T-helper 17 cell (primary cell): ENCODE measurements around the gene MPZL1. TPM values are rescaled to one million over a fixed set of nuclear protein-coding genes. Genes with fewer than 3 reads are reported as not detected.

ENCODE experiments used
- ATAC-seq: fragments of 150-1000 bp; cut with Tn5 transposase; 2 replicates; pipeline ENCODE4 v1.10.0; 2021; ENCODE audit warnings: mild to moderate bottlenecking, moderate library complexity
- DNase-seq, 3 donors: peaks; one replicate each; pipeline versions ENCODE4 v3.0.0 to v3.0.0-alpha.2; 2020 to 2021
- H3K9me3 ChIP-seq: one replicate; pipeline ENCODE4 v1.7.0; 2013; ENCODE audit warnings: low read length, mild to moderate bottlenecking; ENCODE audit not compliant: control insufficient read depth, poor library complexity, severe bottlenecking
- H3K27ac Mint-ChIP-seq: one replicate; pipeline ENCODE4 v1.8.0; 2022; ENCODE audit warnings: mild to moderate bottlenecking, moderate library complexity, mixed read lengths
- H3K27me3 Mint-ChIP-seq: one replicate; pipeline ENCODE4 v1.8.0; 2022; ENCODE audit warnings: mixed read lengths
- H3K36me3 Mint-ChIP-seq: one replicate; pipeline ENCODE4 v1.8.0; 2022; ENCODE audit warnings: low read depth, mixed read lengths
- H3K4me1 Mint-ChIP-seq: one replicate; pipeline ENCODE4 v1.8.0; 2022; ENCODE audit warnings: mild to moderate bottlenecking, mixed read lengths
- H3K4me3 Mint-ChIP-seq: one replicate; pipeline ENCODE4 v1.8.0; 2022; ENCODE audit warnings: mild to moderate bottlenecking, moderate library complexity, mixed read lengths
- total RNA-seq, 4 donors: library from RNA in 2 of 4; stranded (reverse) in 2 of 4; gene quantifications; one replicate each; pipeline ENCODE4 v1.2.3 and lab custom pipeline; 2022 to 2026

The MPZL1 gene
- total RNA-seq, 2 donors from 2014 or later = 3.0 to 4.2 TPM

- DNase-seq (no peak), ATAC-seq (no peak)
- H3K27me3 Mint-ChIP-seq = no peaks in the 10 kb centered on the region
- peaks cover 21% of the 10 kb centered on the region for H3K4me1 Mint-ChIP-seq
- no peaks in the 10 kb centered on the region for H3K9me3 ChIP-seq
- H3K4me3 Mint-ChIP-seq = no peak overlapping the region
- H3K27ac Mint-ChIP-seq = peak overlapping the region; percentile 85
- peaks cover 6% of the 10 kb centered on the region for H3K36me3 Mint-ChIP-seq
These were observed 37.9 kb upstream of the MPZL1 start for GRCh38 chr1:167683641-167684502.

GRCh38 chr1:167685844-167686243 lies 35.9 kb upstream of the MPZL1 start:
- peak overlapping the region; percentile 49 for H3K27ac Mint-ChIP-seq
- ATAC-seq (no peak), DNase-seq (no peak)
- no peak overlapping the region for H3K4me3 Mint-ChIP-seq
- peaks cover 6% of the 10 kb centered on the region for H3K36me3 Mint-ChIP-seq
- H3K9me3 ChIP-seq = no peaks in the 10 kb centered on the region
- H3K27me3 Mint-ChIP-seq = no peaks in the 10 kb centered on the region
- peaks cover 19% of the 10 kb centered on the region for H3K4me1 Mint-ChIP-seq

DNA sequence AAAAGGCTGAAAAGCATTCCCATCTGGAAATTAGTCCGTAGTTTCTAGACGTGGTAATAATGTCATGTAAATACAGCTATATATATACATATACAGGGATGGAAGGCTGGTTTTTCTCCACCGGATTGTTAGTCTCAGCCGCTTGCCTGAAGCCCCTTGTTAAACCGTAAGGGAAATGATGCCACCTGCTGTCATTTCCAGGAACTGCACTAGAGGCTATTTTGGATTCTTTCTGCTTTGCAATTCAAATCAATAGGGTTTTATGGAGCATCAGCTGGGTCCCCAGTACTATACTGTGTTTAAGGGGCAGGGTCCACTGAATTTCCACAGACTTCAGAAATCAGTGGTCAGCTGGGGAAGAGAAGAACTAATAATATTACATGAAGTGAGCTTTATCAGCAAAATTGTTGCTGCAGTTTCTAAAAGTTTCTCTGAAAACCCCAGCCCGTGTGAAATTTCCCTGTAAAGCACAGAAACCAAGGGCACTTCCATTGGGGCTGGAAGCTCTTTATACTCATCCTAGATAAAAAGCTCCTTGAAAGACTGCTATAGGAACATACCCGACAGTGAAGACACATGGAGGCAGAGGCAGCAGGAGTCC lies 33.8 kb upstream of the MPZL1 start:
- no peaks in the 10 kb centered on the region for H3K27me3 Mint-ChIP-seq
- peak; percentile 80 for ATAC-seq
- DNase-seq = peak; percentile 44 to 74 (median 50)
- no peaks in the 10 kb centered on the region for H3K9me3 ChIP-seq
- H3K4me1 Mint-ChIP-seq = peaks cover 21% of the 10 kb centered on the region
- H3K36me3 Mint-ChIP-seq = peaks cover 6% of the 10 kb centered on the region
- no peak overlapping the region for H3K27ac Mint-ChIP-seq
- no peak overlapping the region for H3K4me3 Mint-ChIP-seq

- Mint-ChIP-seq H3K4me3 (no peak overlapping the region), H3K36me3 (peaks cover 5% of the 10 kb centered on the region), H3K27me3 (no peaks in the 10 kb centered on the region), H3K4me1 (peaks cover 20% of the 10 kb centered on the region), H3K27ac (peak overlapping the region; percentile 49)
- DNase-seq (no peak), ATAC-seq (no peak)
- H3K9me3 ChIP-seq = no peaks in the 10 kb centered on the region
These were observed 32.2 kb upstream of the MPZL1 start for GRCh38 chr1:167689567-167689920.

- no peaks in the 10 kb centered on the region for H3K27me3 Mint-ChIP-seq
- H3K4me3 Mint-ChIP-seq = no peak overlapping the region
- no peak for ATAC-seq
- H3K36me3 Mint-ChIP-seq = peaks cover 7% of the 10 kb centered on the region
- no peaks in the 10 kb centered on the region for H3K9me3 ChIP-seq
- peak overlapping the region; percentile 49 for H3K27ac Mint-ChIP-seq
- peaks cover 19% of the 10 kb centered on the region for H3K4me1 Mint-ChIP-seq
- no peak for DNase-seq
These were observed 31.7 kb upstream of the MPZL1 start for GRCh38 chr1:167690053-167690452.

- H3K9me3 ChIP-seq = no peaks in the 10 kb centered on the region
- Mint-ChIP-seq H3K4me1 (peaks cover 14% of the 10 kb centered on the region), H3K4me3 (no peak overlapping the region), H3K27ac (no peak overlapping the region), H3K36me3 (peaks cover 12% of the 10 kb centered on the region), H3K27me3 (no peaks in the 10 kb centered on the region)
- no peak for ATAC-seq
- no peak for DNase-seq
These were observed 28.2 kb upstream of the MPZL1 start for GRCh38 chr1:167693425-167694045.

GRCh38 chr1:167694691-167695090 lies 27.1 kb upstream of the MPZL1 start:
- H3K9me3 ChIP-seq = no peaks in the 10 kb centered on the region
- Mint-ChIP-seq H3K36me3 (peaks cover 17% of the 10 kb centered on the region), H3K27me3 (no peaks in the 10 kb centered on the region), H3K4me1 (peaks cover 21% of the 10 kb centered on the region), H3K4me3 (no peak overlapping the region), H3K27ac (peak overlapping the region; percentile 51)
- DNase-seq (no peak), ATAC-seq (no peak)

GRCh38 chr1:167695147-167695546 lies 26.6 kb upstream of the MPZL1 start:
- H3K9me3 ChIP-seq = no peaks in the 10 kb centered on the region
- ATAC-seq = no peak
- no peaks in the 10 kb centered on the region for H3K27me3 Mint-ChIP-seq
- no peak for DNase-seq
- H3K27ac Mint-ChIP-seq = peak overlapping the region; percentile 51
- no peak overlapping the region for H3K4me3 Mint-ChIP-seq
- peaks cover 24% of the 10 kb centered on the region for H3K4me1 Mint-ChIP-seq
- peaks cover 20% of the 10 kb centered on the region for H3K36me3 Mint-ChIP-seq

GRCh38 chr1:167695756-167696561 lies 25.8 kb upstream of the MPZL1 start:
- no peaks in the 10 kb centered on the region for H3K27me3 Mint-ChIP-seq
- DNase-seq = no peak
- H3K4me1 Mint-ChIP-seq = peaks cover 24% of the 10 kb centered on the region
- no peak for ATAC-seq
- H3K9me3 ChIP-seq = no peaks in the 10 kb centered on the region
- H3K4me3 Mint-ChIP-seq = no peak overlapping the region
- peaks cover 20% of the 10 kb centered on the region for H3K36me3 Mint-ChIP-seq
- no peak overlapping the region for H3K27ac Mint-ChIP-seq

- Mint-ChIP-seq H3K36me3 (peaks cover 20% of the 10 kb centered on the region), H3K27me3 (no peaks in the 10 kb centered on the region), H3K4me3 (no peak overlapping the region), H3K27ac (no peak overlapping the region), H3K4me1 (peaks cover 23% of the 10 kb centered on the region)
- DNase-seq = no peak
- no peak for ATAC-seq
- H3K9me3 ChIP-seq = no peaks in the 10 kb centered on the region
These were observed 24.1 kb upstream of the MPZL1 start for GRCh38 chr1:167697667-167698141.

DNA sequence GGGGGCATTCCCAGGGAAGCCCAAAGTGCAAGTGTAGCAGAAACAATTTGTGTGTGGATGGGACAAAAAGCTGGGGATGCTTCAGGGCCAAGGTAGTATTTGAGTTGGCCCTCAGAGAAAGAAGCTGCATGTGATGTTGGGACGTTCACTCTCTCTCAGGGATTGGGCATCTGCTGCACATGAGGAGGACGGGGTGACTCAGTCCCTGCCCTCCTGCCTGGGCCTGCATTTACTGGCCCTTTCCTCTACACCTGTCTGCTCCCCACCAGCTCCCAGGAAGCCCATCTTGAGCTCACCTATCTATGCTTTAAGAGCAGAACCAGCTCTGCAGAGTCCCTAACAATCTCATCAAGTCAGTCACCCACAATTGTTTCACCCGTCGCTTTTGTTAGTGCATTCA lies 23.5 kb upstream of the MPZL1 start:
- Mint-ChIP-seq H3K27ac (no peak overlapping the region), H3K4me1 (peaks cover 25% of the 10 kb centered on the region), H3K27me3 (no peaks in the 10 kb centered on the region), H3K4me3 (no peak overlapping the region), H3K36me3 (peaks cover 25% of the 10 kb centered on the region)
- ATAC-seq (no peak), DNase-seq (no peak)
- no peaks in the 10 kb centered on the region for H3K9me3 ChIP-seq

DNA sequence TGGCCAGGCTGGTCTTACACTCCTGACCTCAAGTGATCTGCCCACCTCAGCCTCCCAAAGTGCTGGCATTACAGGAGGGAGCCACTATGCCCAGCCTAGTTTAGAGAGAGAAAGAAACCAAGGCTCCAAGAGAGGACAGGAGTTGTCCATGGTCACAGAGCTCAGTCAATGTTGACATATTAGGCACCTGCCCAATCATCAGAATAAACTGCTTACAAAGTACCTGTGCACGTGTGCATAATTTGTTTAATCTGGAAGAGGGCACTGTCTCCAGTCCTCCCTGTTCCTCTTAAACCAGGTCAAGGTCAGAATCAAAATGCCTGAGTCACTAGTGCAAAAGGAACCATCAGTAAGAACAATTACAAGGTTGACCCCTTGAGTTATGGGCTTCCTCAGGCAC lies 20.3 kb upstream of the MPZL1 start:
- H3K36me3 Mint-ChIP-seq = peaks cover 24% of the 10 kb centered on the region
- no peaks in the 10 kb centered on the region for H3K9me3 ChIP-seq
- no peaks in the 10 kb centered on the region for H3K27me3 Mint-ChIP-seq
- H3K4me1 Mint-ChIP-seq = peaks cover 38% of the 10 kb centered on the region
- no peak overlapping the region for H3K4me3 Mint-ChIP-seq
- H3K27ac Mint-ChIP-seq = peak overlapping the region; percentile 89
- ATAC-seq (no peak), DNase-seq (no peak)

DNA sequence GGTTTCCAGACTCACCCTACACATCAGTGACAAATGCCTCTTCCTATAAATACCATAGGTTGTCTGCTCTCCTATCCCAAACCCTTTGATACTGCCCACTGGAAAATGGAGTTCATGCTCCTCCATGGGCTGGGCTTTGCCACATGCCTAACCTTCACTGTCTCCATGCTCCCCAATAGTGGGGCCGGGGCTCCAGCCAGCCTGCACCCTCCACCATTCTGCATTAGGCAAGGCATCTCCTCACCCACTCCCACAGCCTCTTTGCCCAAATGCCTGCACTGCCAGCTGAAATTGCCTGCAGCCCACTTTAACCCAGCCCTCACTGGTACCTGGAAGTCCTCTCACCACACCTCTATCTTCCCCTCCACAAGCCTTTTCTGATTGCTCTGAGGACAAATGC lies 18.2 kb upstream of the MPZL1 start:
- no peak for ATAC-seq
- H3K27me3 Mint-ChIP-seq = no peaks in the 10 kb centered on the region
- H3K9me3 ChIP-seq = no peaks in the 10 kb centered on the region
- H3K36me3 Mint-ChIP-seq = peaks cover 19% of the 10 kb centered on the region
- H3K4me3 Mint-ChIP-seq = no peak overlapping the region
- DNase-seq = no peak
- H3K27ac Mint-ChIP-seq = peak overlapping the region; percentile 19
- H3K4me1 Mint-ChIP-seq = peaks cover 32% of the 10 kb centered on the region
